Lower leg skin (tissue), 4 donors: ENCODE data around the gene RNF157. TPM values are rescaled to one million over a fixed set of nuclear protein-coding genes. Genes with fewer than 3 reads are reported as not detected.

Experiments used
- DNase-seq, 2 donors: peaks; one replicate each; pipeline ENCODE4 v3.0.0-alpha.2; 2019; ENCODE audit warnings: low spot score in 2 of 2
- H3K4me3 ChIP-seq: fragments of 200-600 bp; sonication (generic); 2 replicates; pipeline ENCODE4 v1.5.1; 2017; ENCODE audit warnings: mild to moderate bottlenecking, low read depth; ENCODE audit not compliant: poor library complexity, severe bottlenecking
- POLR2A ChIP-seq, 2 donors: fragments of 450-650 bp; IDR thresholded peaks; one replicate each; pipeline ENCODE4 v1.6.1; 2016 to 2017; ENCODE audit warnings: antibody characterized with exemption in 2 of 2, mild to moderate bottlenecking in 1 of 2, moderate library complexity in 1 of 2
- WGBS, 2 donors: methylation state at CpG; one replicate each; pipeline ENCODE4 v1.1.5; 2018; 5-methylcytosine and 5-hydroxymethylcytosine counted together
- intact Hi-C: fragments of 100-400 bp; cut with DNase I; formaldehyde crosslinking; loops from one replicate; pipeline ENCODE4 v1.15.0; 2023; ENCODE audit warnings: low total_unique reads
- total RNA-seq, 4 donors: library from RNA; depleted of rRNA; stranded (reverse); fragments of >200 nt; gene quantifications; one replicate each; pipeline ENCODE4 v1.1.0, GENCODE V29; 2016
- TF ChIP-seq, protein P1 (sequence below), 3 donors: fragments of 450-650 bp; IDR thresholded peaks; one replicate each; pipeline ENCODE4 v1.5.1; 2016; ENCODE audit warnings: antibody characterized with exemption in 3 of 3, mild to moderate bottlenecking in 3 of 3, moderate library complexity in 2 of 3

RNF157 gene
- total RNA-seq, 4 donors from 2014 or later = 0.83 to 2.4 (median 1.4) TPM

DNA sequence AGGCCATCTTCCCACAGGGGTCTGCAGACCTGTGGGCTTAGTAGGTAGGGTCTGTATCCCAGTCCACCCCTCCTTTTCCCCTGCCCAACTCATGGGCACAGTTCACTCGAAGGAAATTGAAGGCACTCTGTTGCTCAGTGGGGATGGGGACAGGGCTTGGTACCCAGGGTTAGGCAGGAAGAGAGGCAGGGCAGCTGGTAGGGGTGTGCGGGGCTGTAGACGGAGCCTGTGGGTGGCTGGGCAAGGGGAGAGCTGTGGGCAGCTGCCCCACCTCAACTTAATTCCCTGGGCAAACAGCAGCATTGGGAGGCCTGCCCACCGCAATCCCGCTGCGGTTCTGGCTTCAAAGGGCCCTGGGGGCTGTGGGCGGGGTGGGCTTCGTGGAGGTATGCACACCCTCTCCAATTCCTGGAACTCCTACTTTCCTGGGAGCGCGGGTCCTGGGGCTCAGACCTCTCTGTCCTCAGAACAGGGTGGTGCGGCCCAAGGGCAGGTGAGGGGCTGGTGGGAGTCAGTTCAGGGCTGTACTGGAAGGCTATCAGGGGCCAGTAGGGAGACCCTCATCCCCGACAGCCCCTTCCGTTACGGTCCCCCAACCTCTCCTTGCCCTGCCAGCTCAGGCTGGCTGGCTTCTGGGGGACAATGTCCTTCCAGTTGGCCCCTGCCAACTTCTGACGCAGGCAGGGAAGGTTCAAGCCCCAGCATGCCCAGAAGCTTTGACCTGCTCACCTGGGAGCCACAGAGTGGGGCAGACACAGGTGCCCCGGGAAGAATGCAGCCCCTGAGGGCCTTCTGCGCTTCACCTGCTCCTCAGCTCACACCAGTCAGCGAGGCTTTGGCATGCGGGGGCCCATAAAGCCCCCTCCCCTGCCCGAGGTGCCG is 108.4 kb downstream of the RNF157 start:
- H3K4me3 ChIP-seq = no peak overlapping the region
- TF ChIP-seq POLR2A (IDR thresholded peaks at IDR 0.05) = no peak
- TF ChIP-seq, protein P1, sequence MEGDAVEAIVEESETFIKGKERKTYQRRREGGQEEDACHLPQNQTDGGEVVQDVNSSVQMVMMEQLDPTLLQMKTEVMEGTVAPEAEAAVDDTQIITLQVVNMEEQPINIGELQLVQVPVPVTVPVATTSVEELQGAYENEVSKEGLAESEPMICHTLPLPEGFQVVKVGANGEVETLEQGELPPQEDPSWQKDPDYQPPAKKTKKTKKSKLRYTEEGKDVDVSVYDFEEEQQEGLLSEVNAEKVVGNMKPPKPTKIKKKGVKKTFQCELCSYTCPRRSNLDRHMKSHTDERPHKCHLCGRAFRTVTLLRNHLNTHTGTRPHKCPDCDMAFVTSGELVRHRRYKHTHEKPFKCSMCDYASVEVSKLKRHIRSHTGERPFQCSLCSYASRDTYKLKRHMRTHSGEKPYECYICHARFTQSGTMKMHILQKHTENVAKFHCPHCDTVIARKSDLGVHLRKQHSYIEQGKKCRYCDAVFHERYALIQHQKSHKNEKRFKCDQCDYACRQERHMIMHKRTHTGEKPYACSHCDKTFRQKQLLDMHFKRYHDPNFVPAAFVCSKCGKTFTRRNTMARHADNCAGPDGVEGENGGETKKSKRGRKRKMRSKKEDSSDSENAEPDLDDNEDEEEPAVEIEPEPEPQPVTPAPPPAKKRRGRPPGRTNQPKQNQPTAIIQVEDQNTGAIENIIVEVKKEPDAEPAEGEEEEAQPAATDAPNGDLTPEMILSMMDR (IDR thresholded peaks at IDR 0.05) = no peak
- WGBS, 2 donors = 24 to 73% methylated on average over 12 to 13 of the region's 21 CpGs
- no peak for DNase-seq
- intact Hi-C loops = no loop called here

GRCh38 chr17:76131051-76131691 is 109.1 kb downstream of the RNF157 start:
- TF ChIP-seq, protein P1 (IDR thresholded peaks at IDR 0.05) = no peak
- TF ChIP-seq POLR2A (IDR thresholded peaks at IDR 0.05) = no peak
- no peak for DNase-seq
- intact Hi-C loops = no loop called here
- WGBS, 2 donors = 68 to 70% methylated on average over 21 of the region's 21 CpGs
- H3K4me3 ChIP-seq = no peak overlapping the region

GRCh38 chr17:76130473-76130872 is 109.8 kb downstream of the RNF157 start:
- 71 to 79% methylated on average over 13 of the region's 13 CpGs for WGBS, 2 donors
- DNase-seq = no peak
- TF ChIP-seq, protein P1 (IDR thresholded peaks at IDR 0.05) = no peak
- TF ChIP-seq POLR2A (IDR thresholded peaks at IDR 0.05) = no peak
- intact Hi-C loops = no loop called here
- H3K4me3 ChIP-seq = no peak overlapping the region

GRCh38 chr17:76125922-76126321 is 114.4 kb downstream of the RNF157 start:
- TF ChIP-seq POLR2A (IDR thresholded peaks at IDR 0.05) = no peak
- TF ChIP-seq, protein P1 (IDR thresholded peaks at IDR 0.05) = no peak
- 86 to 100% methylated on average over 1 of the region's 1 CpG for WGBS, 2 donors
- intact Hi-C loops = no loop called here
- no peak overlapping the region for H3K4me3 ChIP-seq
- no peak for DNase-seq

GRCh38 chr17:76125391-76125675 is 115.0 kb downstream of the RNF157 start:
- TF ChIP-seq, protein P1 (IDR thresholded peaks at IDR 0.05) = no peak
- TF ChIP-seq POLR2A (IDR thresholded peaks at IDR 0.05) = no peak
- WGBS, 2 donors = 89 to 90% methylated on average over 5 of the region's 5 CpGs
- no peak overlapping the region for H3K4me3 ChIP-seq
- no peak for DNase-seq
- intact Hi-C loops = no loop called here
